Measurements from ENCODE around the gene GDPD4.

The GDPD4 gene, protein sequence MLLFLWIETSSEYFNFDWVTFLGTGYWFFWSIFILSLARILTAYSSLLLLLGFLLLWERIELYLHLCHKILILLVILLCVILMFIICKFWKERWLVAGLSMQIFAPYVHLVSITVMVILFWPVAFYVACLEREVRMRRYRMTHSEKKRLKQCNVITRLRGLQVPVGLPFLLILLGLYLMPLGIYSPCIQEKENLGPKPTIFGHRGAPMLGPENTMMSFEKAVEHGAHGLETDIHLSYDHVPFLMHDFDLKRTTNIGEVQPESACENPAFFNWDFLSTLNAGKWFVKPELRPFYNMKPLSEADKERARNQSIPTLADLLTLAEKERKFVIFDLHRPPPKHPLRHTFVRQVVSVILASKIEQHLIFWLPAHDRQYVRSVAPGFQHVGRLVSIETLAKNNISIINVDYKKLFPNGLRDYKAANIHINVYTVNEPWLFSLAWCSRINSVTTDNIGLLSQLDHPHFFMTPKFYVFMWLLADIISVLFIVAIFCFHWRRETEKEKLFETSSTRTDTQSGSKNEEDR

DNA sequence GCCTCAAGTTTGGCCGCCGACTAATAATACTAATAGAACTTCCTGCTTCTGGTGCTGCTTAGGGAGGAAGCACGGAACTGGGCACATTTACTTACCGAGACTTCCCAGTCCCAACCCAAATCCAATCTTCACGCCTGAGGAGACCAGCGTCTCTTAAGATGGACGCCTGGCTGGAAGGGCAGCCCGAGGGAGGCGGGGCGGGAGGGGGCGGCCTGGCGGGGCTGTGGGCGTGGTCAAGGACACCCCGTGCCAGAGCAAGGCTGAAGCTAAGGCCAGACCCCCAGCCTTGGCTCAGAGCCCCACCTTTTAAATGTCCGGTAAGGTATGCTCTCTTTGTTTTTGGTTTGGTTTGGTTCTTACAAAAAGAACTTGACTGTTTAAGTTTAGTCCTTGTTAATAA, at the start of gene GDPD4:
GDPD4 (minus strand) TSS at position 177 of the 400 bp plus-strand sequence. CDS start 16,549 bp downstream, outside the sequence.
- DNase-seq (ENCODE audit: low read depth in 2 of 3, low spot score in 1 of 3) = no peak

DNA sequence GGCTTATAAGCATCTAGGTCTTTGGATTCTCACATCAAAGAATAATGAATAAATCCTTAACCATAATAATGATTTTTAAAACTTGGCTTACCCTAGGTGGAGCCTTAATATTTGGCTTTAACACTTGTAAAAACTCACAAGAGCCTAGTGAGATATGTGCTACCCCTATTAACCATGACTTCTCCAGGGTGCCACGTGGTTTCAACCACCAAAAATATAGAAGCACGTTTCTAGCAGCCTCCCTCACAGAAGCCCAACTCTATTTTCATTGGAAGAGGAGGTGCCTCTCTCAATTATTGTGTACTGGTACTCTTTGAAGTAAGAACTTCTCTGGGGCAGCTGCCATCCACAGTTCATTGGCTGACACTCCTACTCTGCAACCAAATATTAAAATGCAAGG, 46.5 kb upstream of the GDPD4 start:
- no peak for DNase-seq (ENCODE audit: low read depth in 2 of 3, low spot score in 1 of 3)

DNA sequence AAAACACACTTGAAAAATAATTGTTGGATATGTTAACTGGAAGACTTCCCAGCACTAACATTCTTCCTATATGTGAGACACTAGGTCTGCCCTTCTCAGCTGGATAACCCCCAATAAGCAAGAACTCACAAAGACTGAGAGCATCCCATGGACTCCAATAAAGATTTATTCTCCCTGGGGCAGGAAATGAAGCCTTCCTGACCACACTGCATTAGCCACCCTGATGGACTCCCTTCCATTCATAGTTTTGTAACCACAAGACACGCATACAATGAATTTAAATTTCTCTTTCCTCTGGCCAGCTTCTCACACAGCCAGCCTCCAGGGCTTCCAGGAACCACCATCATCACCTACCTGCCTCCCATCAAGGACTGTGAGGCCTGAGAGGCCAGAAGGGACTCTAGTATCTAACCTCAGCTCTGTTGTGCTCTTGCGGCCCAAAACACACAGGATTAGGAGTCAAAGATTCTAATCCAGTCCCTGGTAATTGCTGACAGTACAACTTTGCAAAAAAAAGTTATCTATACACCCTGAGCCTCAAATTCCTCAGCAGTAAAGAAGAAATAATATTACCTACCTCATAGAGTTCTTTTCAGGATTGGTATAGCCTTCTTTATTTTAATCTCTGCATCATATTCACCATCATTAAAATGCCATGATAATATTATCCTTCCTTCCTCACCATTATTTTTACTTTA, 45.6 kb upstream of the GDPD4 start:
- DNase-seq (ENCODE audit: low read depth in 2 of 3, low spot score in 1 of 3) = no peak

DNA sequence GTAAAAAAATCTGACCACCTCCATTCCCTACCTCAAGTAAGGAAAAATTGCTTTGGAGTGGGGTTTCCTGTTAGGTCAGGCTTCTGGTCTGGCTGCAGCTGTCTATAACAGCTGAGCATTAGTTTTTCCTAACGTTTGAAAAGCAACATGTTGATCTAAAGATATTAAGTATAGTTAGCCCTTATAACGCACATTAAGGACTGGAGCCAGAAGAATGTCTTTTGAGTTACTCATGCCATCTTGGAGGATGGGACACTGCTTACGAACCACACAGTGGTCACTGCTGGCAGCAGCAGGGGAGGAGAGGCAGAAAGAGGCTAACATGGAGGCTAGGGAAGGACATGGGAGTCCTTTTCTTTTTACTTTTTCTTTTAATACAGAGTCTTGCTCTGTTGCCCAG, 44.1 kb upstream of the GDPD4 start:
- no peak for DNase-seq (ENCODE audit: low read depth in 2 of 3, low spot score in 1 of 3)

DNA sequence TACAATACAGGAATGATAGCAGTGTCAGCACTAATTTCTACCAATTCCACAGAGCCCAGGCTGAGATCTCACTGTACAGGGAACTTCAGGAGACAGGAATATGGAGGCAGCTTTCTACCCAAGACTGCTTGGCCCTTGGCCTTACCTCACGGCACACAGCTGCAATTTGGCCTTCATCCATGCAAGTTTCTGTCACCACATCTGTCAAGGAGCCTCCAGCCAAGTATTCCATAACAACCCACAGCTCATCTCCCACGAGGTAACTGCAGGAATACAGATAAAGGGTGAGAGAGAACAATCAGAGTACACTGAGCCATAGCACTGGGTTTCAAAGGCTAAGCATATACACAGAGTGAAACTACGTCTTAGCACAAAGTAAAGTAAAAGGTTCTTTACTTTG, 39.0 kb upstream of the GDPD4 start:
- DNase-seq (ENCODE audit: low read depth in 2 of 3, low spot score in 1 of 3) = no peak

DNA sequence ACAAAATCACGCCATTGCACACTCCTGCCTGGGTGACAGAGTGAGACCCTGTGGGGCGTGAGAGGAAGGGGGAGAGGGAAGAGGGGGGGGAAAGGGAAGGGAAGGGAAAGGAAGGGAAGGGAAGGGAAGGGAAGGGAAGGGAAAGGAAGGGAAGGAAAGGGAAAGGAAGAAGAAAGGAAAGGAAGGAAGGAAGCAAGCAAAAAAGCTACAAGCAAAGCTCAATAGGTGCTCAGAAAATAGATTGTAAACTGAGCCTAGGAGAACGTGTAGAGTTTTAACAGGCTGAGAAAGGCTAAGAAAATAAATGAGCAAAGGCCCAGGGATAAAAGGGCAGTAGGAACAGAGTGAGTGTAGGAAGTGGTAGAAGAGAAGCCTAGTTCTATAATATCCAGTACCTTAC, 30.8 kb upstream of the GDPD4 start:
- no peak for DNase-seq (ENCODE audit: low read depth in 2 of 3, low spot score in 1 of 3)

DNA sequence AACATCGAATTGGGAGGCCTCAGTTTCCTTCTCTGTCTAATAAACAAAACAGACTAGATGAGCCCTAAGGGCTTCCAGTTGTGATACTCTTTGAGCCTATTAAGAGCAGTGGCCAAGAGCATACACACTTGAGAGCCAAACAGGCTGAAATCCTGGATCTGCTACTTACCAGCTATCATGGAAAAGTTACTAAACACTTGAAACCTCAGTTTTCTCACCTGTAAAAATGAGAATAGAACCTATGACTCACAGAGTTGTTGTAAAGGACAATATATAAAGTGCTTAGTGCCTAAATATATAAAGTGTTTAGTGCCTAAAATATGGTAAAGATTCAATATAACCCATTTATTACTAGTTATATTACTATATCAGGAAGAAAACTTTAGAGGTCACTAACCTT, 23.7 kb upstream of the GDPD4 start:
- DNase-seq (ENCODE audit: low read depth in 2 of 3, low spot score in 1 of 3) = no peak

DNA sequence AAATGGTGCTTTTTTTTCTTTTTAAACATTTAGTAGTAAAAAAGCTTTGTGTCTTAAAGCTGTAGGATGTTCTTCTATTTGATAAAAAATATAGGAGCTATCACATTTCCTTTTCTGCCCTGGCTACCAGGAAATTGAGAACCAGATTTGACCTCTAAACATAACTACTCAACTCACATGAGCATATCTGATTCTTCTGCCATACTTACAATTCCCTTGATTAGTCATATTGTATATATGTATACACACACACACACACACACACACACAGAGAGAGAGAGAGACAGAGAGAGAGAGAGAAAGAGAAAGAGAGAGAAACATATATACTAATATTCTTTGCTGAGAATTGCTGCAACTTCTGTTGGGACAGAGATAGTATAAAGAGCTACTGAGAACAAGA, 23.0 kb upstream of the GDPD4 start:
- no peak for DNase-seq (ENCODE audit: low read depth in 2 of 3, low spot score in 1 of 3)

DNA sequence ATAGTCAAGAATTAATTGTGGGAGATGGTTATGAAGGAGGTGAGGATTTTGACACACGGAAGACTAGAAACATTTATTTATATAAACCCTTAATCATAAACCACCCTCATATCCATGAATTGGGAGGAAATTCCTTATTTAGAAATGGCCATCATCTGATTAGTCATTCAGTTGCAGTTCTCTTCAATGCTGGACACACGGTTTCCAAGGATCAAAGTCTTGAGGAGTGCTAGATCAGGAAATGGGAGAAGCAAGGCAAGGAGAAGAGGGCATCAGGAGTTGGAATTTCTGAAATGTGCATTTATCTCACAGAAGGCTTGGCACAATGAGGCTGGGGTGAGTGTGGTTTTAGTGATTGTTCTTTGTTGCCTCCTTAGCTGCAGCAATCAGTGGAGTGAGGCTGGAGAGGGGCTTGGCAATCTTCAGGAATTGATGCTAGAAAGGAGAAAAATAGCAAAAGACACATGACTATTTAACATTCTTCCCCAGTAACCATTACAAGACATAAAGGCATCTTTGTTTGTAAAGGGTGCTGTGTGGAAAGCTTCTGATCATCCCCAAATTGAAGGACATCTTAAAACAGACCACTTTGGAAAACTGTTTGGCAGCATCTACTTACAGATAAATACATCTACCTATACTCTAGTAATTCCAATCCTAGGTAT, 21.6 kb upstream of the GDPD4 start:
- DNase-seq (ENCODE audit: low read depth in 2 of 3, low spot score in 1 of 3) = no peak

DNA sequence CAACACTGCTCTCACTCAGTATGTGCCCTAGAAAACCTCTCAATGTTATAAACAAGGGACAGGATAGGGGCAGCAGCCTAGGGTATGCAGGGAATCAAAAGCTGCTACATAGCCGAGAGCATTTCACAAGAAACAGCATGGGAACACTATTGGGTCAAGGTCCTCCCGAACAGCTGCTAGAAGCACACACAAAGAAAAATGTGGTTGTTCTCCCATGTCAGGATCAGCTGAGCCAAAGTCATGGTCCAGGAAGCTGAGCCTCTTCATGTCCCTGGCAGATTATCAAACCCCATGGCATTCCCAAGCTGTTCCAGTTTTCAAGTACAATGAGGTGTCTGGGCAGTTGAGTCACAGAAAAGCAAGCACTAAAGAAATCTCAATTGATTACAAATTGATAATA, 21.0 kb upstream of the GDPD4 start:
- DNase-seq (ENCODE audit: low read depth in 2 of 3, low spot score in 1 of 3) = no peak

DNA sequence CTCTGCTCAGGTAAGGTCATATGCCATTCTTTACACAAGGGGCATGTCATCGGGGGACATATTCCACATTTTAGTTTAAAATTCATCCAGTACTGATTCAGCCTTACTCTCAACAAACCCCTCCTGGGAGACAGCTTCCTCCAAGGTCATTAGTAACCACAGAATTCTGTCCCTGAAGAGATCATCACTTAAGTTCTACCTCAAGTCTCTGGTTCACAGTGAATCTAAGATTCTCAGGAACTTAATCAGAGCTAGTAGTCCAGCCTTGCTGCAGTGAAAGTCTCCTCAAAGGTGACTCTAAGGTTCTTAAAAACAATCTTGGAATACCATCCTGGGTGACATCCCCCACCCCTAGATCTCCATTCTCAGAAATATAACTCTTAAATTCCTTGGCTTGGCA, 18.9 kb upstream of the GDPD4 start:
- no peak for DNase-seq (ENCODE audit: low read depth in 2 of 3, low spot score in 1 of 3)

DNA sequence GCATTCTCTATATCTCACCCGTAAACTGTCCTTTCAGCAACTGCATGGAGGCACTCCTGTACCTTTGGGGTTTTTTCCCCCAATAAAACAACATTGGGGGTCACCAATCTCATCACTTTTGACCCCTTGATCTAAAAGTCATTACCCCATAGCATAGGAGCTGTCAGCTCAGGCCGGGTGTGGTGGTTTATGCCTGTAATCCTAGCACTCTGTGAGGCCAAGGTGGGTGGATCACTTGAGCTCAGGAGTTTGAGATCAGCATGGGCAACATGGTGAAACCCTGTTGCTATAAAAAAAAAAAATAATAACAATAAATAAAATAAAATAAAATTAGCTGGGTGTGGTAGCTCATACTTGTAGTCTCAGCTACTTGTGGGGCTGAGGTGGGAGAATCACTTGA, 17.1 kb upstream of the GDPD4 start:
- no peak for DNase-seq (ENCODE audit: low read depth in 2 of 3, low spot score in 1 of 3)

DNA sequence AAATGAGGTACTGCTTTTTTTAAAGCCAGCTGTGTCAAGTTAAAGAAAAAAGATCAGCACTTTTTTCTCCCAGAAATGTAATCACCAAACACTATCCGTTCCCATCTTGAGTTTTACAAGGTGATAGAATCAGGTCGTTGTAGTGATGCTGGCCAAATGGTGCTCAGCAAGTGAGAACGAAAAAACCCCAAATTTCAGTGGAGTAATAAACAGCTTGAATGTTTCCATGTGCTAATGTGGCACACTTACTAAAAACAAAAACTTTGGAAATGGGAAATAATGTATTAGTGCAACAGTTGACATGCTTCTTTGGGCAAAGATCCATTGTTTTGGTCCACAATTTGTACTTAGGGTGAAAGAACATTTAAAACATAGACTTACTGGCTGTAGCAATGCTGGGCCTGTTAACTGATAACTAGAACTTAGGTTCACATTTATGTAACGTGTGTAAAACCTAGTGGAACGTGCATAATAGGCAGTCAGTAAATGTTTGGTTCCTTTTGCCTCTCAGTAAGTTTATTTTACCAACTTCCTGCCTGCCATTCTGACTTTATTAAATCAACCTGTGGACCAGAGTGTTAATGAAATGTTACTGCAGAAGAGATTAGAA, 15.4 kb upstream of the GDPD4 start:
- DNase-seq (ENCODE audit: low read depth in 2 of 3, low spot score in 1 of 3) = no peak

DNA sequence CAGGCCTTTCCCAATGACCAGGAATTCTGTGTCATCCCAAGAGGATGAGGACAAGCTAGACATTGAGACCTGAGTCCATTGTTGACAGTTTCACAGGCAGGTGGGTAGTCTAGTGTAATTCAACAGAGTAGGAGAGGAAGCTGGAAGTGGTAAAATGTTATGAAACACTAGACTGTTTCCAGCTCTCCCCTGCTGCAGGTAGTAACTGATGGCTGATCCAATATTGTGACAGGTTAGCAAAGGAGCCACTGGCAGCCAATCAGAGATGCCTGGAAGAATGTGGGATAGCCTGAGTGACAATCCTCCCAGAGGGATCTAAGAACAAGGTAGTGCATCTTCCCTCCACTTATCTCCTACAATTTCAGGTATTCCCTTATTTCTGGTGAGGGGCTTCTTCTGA, 10.6 kb upstream of the GDPD4 start:
- DNase-seq (ENCODE audit: low read depth in 2 of 3, low spot score in 1 of 3) = no peak

DNA sequence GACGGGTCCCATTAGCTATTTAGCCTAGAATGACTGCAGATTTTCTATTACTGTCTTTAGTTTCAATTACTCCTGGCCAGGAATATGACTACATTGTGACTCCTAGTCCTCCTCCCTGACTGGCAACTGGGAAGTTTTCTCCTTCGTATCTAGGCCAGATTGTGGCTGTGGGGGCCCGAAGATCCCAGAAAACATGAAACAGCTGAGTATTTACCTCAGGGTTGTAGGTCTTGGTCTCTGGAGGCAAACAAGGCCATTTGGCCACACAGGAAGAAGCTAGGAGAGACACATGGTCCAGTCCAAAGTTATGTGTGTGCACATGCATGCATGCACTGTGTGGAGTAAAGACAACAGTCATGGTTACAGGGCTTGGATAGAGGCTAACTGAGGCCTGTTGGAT, 10.2 kb upstream of the GDPD4 start:
- DNase-seq (ENCODE audit: low read depth in 2 of 3, low spot score in 1 of 3) = no peak

DNA sequence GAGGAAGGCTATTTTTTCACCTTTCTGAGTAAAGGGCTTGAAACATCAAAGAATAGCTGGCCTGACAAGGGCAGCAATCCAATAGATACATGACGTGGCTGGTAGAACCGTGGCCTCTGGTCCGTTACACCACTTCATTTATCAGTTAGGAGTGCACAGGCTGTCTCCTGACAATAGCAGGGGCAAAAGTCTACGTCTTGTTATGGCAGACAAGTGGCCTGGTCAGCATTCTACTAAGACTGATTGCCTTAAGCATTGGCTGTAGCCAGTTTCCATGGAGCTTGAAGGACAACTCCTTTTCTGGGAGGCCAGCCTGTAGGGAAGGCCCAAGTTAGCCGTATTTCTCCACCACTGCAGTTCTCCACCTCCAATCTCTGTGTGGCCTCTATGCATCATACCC, 9.2 kb upstream of the GDPD4 start:
- no peak for DNase-seq (ENCODE audit: low read depth in 2 of 3, low spot score in 1 of 3)

DNA sequence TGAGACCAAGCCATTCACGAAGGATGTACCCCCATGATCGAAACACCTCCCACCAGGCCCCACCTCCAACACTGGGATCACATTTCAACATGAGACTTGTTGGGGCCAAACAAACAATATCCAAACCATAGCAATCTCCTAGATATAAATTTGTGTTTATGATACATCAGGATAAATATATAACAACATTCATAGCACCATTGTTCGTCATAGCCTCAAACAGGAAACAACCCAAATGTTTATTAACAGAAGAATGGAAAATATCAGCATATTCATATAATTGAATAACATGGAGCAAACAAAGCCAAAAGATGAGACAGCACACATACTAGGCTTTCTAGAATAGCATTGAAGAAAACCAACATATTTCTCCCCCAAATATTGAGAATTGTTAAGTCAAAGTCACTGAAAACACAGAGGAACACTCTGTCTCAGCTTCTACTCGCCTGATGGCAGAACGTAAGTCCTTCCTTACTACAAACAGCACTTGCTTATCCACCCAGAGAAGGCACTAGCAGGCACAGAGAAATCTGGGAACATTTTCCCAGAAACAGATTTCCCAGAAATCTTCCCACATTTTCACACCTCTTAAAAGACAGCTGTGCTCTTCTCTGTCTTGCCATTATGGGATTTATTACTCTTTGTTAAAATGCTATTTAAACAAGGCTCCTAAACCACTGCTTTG, 8.1 kb upstream of the GDPD4 start:
- DNase-seq (ENCODE audit: low read depth in 2 of 3, low spot score in 1 of 3) = no peak

DNA sequence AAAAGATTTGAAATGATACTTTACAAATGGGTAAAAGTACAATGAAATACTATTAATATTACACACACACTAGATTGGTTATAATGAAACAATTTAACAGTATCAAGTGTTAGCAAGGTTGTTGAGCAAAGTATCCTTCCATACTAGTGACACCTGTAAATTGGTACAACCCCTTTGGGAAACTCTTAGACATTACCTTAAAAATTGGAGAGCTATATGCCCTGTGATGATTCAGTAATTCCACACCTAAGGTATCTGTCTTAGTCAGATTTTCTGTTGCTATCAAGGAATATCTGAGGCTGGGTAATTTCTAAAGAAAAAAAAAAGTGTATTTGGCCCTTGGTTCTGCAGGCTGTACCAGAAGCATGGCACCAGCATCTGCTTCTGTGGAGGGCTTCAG, 7.4 kb upstream of the GDPD4 start:
- no peak for DNase-seq (ENCODE audit: low read depth in 2 of 3, low spot score in 1 of 3)

DNA sequence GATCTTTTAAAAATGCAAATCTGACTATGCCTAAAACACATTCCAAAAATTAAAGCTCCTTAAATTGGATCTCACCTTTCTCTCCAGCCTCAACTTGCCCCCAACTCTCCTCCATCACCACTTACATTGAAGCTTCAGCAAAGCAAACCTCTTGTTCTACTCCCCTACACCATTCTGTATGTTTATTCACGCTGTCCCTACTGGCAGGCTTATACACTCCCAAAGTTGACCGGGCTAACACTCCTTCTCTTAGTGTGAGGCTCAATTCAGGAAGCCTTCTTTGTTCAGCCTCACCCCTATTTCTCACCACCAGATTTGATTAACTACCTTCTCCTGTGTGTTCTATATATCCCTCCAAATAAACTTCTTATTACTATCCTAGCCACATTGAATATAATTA, 1.8 kb upstream of the GDPD4 start:
- DNase-seq (ENCODE audit: low read depth in 2 of 3, low spot score in 1 of 3) = no peak

DNA sequence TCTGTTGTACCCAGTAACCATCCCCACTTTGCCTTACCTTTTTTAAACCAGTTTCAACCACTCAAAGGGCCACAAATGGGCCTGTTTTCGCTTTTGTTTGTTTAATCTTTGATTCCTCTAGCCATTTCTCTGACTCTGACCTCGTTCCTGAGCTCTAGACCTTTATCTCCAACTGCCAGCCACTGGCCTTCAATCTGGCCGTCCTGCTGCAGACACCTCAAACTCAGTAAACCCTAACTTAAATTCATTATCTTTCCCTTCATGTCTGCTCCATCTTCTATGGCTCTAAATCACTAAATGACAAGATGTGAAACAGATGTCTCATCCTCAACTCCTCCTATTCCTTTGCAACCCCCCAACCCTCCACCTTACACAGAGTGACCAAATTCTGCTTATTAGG, 1.3 kb upstream of the GDPD4 start:
- no peak for DNase-seq (ENCODE audit: low read depth in 2 of 3, low spot score in 1 of 3)

DNA sequence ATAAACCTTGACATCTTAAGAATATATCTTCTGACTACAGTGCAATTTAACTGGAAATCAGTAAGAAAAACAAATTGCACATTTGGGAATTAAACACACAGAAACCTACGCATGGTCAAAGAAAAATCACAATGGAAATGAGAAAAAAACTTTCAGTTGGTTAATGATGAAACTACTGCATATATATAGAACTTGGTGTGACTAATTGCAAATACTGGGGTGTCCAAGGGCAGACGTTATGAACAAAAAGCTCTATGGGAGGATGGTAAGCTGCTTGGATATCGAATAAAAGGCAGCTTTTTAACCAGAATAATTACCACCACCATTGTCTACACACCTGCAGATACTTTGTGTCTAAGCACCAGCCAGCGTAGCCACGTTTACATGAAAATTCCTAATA, 791 bp downstream of the GDPD4 start:
- no peak for DNase-seq (ENCODE audit: low read depth in 2 of 3, low spot score in 1 of 3)
